ENCODE measurements around the gene DDX19B.
"Not testable (repeated sequence)": the region's sequence is repeated elsewhere in the genome, so short reads cannot be mapped to it uniquely, and the experiment has no call there.

The DDX19B gene

GRCh38 chr16:70289229-70290094 is 9.5 kb upstream of the DDX19B start, which contains the start of gene AARS1:
Gene AARS1 (minus strand): TSS chr16:70289506. CDS start chr16:70282763, 6,743 bp downstream.
- DNase-seq = peak; percentile 100

GRCh38 chr16:70290949-70291519 is 8.0 kb upstream of the DDX19B start:
- no peak for DNase-seq

GRCh38 chr16:70292148-70292547 is 6.8 kb upstream of the DDX19B start:
- DNase-seq = not testable (repeated sequence)

- DNase-seq = no peak
These were observed 4.5 kb upstream of the DDX19B start for GRCh38 chr16:70294385-70295025.

- DNase-seq = no peak
These were observed 3.4 kb upstream of the DDX19B start for GRCh38 chr16:70295634-70296033.

- DNase-seq = no peak
These were observed 2.1 kb downstream of the DDX19B start for GRCh38 chr16:70301121-70301520.

- DNase-seq = no peak
These were observed 3.8 kb downstream of the DDX19B start for GRCh38 chr16:70302745-70303144.

GRCh38 chr16:70304892-70305448 is 6.0 kb downstream of the DDX19B start:
- no peak for DNase-seq

- no peak for DNase-seq
These were observed 7.9 kb downstream of the DDX19B start for GRCh38 chr16:70306880-70307279.

GRCh38 chr16:70307726-70308125 is 8.7 kb downstream of the DDX19B start:
- not testable (repeated sequence) for DNase-seq

- no peak for DNase-seq
These were observed 21.1 kb downstream of the DDX19B start for GRCh38 chr16:70320121-70320520.

- DNase-seq = no peak
These were observed 26.2 kb downstream of the DDX19B start for GRCh38 chr16:70324998-70325747.

GRCh38 chr16:70331091-70331490 is 32.1 kb downstream of the DDX19B start:
- DNase-seq = no peak

GRCh38 chr16:70331588-70332358 is 32.8 kb downstream of the DDX19B start:
- no peak for DNase-seq

- DNase-seq = not testable (repeated sequence)
These were observed 33.7 kb downstream of the DDX19B start for GRCh38 chr16:70332728-70333127.

GRCh38 chr16:70337814-70338213 is 38.8 kb downstream of the DDX19B start:
- no peak for DNase-seq

- DNase-seq = no peak
These were observed 42.6 kb downstream of the DDX19B start for GRCh38 chr16:70341600-70341999.

GRCh38 chr16:70342016-70342415 is 43.0 kb downstream of the DDX19B start:
- DNase-seq = no peak

GRCh38 chr16:70345840-70346239 is 46.9 kb downstream of the DDX19B start:
- DNase-seq = no peak

GRCh38 chr16:70348991-70349390 is 50.0 kb downstream of the DDX19B start:
- DNase-seq = no peak

- DNase-seq = no peak
These were observed 50.8 kb downstream of the DDX19B start for GRCh38 chr16:70349783-70350182.

GRCh38 chr16:70359552-70359951 is 60.6 kb downstream of the DDX19B start:
- no peak for DNase-seq

All from EL (cell line).